GM21381 (cell line): ENCODE measurements around the gene CD163.
"Not testable (repeated sequence)": the region's sequence is repeated elsewhere in the genome, so short reads cannot be mapped to it uniquely, and the experiment has no call there.

Experiments used
- ATAC-seq: cut with Tn5 transposase; IDR thresholded peaks from one replicate; pipeline ENCODE4 v1.9.1; 2021; ENCODE audit warnings: mild to moderate bottlenecking, moderate library complexity; ENCODE audit not compliant: unreplicated experiment

CD163 gene

DNA sequence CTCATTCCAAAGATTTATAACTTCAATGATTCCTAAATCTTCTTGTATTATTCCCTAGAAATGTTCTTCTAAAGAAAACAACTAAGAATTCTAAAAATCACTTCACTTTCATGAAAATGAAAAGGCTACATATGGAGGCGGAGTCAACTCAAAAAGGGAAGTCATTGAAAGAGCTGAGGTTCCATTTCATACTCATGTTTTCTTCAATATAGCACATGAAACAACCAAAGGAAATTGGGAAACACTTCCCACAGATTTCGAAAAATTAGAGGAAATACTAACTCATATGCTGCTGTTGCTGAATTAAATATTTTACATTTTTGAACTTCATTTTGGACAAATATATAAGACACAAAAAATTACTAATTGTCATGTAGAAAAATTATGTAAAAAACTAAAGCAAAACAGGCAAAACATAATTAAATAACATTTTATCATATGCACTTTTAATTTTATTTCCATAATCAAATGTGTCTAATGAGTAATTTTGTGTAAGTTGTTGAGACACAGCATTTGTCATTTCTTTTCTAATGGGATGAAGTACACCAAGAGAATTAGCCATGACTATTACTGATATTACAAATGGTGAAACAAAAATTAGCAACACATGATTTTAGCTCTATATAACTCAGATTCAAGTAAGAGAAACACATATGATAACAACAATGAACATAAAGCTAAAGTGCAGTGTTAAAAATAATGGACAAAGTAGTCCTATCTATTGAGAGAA, at the start of gene CD163:
Gene CD163 (minus strand): TSS at position 92 of the 730 bp plus-strand sequence. CDS start 87 bp downstream, at position 5.
- ATAC-seq, result no peak

DNA sequence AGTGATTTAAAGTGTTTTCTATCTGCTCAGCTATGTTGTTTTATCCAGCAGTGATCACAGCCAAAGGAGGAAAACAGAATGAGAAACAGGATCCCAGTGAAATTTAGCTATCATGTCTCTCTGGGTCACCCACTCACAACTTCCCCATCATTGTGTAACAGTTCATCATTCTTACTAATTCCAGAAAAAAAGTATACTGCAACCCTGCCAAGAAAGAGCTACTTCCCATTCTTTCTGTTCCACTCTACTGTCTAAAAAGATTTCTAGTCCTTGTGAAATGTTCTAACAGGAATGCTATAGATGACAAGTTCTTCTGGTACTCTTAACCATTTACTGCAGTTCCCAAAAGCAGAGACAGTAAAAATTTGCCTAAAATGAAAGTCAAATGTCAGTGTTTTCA, 39.2 kb upstream of the CD163 start:
- ATAC-seq, result no peak

DNA sequence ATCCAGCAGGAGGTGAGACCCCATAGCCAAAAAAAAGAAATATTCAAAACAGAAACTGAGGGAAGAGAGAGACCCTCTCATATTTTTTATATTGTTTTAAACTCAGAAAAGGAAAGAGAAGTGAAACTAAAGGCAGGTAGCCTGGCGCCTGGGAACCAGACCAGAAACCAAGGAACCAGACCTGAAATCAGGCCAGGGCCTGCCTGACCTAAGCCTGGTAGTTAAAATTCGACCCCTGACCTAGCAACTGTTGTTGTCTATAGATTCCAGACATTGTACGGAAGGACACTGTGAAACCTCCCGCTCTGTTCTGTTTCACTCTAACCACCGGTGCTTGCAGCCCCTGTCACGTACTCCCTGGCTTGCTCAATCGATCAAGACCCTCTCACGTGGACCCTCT, 38.5 kb upstream of the CD163 start:
- no peak for ATAC-seq

DNA sequence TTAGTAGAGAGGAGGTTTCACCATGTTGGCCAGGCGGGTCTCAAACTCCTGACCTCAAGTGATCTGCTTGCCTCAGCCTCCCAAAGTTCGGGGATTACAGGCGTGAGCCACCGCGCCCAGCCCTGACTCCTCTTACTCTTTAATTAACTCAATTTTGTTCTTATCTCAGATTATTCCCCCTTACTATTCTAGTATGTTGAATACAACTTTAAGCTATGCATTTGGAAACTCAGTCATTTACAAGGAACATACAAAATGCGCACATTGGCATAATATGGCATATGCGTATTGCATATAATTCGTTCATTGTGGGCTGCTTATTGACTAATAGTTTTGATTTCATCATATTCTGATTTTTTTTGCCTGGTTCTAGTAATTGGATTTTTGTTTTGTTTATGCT, 10.8 kb upstream of the CD163 start:
- no peak for ATAC-seq

DNA sequence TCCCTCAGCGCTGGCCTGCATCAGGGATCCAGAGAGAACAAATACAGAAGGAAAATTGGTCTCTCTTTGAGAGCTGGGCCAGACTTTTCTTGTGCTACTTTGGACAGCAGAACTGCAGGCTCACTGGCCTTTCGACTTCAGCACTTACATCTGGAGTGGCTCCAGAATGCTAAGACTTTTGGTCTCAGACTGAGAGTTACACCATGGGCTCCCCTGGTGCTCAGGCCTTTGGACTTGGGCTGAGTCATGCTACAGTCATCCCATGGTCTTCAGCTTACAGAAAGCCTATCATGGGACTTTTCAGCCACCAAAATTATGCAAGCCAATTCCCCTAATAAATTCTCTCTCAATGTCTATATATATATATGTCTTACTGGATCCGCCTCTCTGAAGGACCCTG, 9.0 kb upstream of the CD163 start:
- ATAC-seq, result no peak

DNA sequence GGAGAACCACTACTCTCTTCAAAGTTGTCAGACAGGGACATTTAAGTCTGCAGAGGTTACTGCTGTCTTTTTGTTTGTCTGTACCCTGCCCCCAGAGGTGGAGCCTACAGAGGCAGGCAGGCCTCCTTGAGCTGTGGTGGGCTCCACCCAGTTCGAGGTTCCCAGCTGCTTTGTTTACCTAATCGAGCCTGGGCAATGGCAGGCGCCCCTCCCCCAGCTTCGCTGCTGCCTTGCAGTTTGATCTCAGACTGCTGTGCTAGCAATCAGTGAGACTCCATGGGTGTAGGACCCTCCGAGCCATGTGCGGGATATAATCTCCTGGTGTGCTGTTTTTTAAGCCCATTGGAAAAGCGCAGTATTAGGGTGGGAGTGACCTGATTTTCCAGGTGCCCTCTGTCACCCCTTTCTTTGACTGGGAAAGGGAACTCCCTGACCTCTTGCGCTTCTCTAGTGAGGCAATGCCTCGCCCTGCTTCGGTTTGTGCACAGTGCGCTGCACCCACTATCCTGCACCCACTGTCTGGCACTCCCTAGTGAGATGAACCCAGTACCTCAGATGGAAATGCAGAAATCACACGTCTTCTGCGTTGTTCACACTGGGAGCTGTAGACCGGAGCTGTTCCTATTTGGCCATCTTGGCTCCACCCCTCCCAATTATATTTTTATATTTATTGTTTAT, 6.4 kb upstream of the CD163 start:
- ATAC-seq, result not testable (repeated sequence)

DNA sequence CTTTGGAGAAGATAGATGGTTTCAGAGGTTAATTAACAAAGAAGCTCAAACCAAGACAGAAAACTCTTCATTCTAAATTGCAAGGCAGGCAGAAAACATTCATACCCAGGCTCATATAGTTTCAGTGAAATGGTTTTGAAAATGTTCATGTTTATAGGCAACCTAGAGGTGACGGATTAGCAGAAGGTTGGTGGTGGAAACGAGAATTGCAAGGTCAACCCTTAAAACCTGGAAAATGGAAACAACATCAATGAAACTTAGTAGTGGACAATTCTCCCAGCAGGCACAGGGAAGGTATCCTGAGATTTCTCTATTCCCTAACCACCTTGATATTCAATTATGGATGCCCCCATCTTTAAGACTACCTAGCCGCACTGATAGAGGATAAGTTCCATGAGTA, 965 bp downstream of the CD163 start:
- ATAC-seq, result no peak

DNA sequence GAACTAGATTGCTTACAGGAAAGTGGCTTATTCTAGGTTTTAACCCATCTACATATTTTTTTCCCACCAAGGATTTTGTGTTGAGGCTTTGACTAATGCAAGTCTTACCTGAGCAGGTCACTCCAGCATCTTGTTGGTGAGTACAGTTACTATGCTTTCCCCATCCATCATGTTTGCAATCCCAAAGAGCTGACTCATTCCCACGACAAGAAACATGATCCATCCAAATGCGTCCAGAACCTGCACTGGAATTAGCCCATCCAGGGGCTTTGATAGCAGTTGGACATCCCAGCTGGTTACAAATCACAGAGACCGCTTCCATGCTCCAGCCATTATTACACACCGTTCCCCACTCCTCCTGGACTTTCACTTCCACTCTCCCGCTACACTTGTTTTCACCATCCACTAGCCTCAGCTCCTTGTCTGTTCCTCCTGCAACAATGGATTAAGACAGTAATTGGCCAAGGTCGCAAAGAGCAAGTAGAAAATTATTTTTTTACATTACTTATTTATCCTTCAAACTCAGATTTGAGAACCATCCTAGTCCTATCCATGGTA, 2.5 kb downstream of the CD163 start:
- ATAC-seq, result no peak

DNA sequence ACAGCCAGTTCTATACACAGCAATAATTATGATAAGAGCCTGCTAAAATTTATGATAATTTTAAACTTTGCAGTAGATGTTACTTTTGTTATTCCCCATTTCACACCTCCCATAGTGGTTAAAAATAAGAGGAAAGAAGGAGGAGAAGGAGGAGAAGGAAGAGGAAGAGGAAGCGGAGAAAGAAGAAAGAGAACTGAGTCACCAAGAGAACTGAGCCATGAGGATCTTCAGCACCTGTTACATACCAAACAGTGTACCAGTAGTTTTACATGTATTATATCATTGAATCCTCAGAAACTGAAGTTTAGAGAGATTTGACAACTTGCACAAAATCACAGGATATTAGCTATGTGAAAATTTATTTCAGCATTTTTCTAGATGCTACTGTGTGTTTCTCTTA, 3.9 kb downstream of the CD163 start:
- ATAC-seq, result no peak

DNA sequence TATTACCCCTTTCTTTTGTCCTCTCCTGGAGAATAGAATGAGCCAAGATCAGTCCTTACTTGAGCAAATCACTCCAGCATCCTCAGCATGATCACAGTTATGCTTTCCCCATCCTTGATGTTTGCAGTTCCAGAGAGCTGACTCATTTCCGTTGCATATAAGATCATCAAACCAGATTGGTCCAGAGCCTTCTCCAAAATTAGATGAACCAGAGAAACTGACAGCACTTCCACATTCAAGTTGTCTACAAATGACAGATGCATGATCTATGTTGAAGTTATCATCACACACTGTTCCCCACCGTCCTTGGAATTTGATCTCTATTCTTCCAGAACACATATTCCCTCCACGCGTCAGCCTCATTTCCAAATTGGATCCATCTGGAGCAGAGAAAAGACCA, 4.8 kb downstream of the CD163 start:
- ATAC-seq, result no peak

DNA sequence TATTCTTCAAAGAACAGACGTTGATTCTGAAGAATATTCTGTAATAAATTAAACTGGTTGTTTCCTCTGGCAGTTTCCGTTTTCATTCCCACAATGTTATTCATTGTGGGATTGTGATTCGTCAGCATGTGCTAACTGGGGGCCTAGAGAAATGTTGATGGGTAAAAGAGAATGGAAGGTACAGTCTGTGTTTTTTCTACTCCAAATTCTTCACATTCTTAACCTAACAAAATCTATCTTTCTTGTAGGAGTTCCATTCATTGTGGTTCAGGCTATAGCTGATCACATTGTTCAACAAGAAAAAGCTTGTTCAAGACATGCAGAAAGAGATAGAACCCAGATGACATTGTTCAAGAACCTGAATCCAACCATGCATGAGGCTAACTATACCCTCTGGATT, 5.9 kb downstream of the CD163 start:
- ATAC-seq, result no peak

DNA sequence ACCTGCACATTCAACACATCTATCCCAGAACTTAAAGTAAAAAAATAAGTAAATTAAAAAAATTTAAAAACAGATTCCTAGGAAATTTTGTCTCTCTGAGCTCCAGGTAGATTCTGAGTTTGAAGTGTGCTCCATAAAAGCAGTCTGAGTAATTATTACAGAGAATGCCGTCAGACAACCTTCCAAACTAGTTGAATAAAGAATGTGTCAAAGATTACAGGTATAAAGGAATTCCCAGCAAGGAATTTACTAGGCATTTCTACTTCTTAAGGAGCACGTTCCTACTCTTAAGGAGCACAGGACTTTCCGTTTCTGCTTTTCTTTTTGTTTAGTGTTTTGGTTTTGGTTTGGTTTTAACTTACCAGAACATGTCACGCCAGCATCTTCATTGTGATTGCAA, 7.1 kb downstream of the CD163 start:
- no peak for ATAC-seq

DNA sequence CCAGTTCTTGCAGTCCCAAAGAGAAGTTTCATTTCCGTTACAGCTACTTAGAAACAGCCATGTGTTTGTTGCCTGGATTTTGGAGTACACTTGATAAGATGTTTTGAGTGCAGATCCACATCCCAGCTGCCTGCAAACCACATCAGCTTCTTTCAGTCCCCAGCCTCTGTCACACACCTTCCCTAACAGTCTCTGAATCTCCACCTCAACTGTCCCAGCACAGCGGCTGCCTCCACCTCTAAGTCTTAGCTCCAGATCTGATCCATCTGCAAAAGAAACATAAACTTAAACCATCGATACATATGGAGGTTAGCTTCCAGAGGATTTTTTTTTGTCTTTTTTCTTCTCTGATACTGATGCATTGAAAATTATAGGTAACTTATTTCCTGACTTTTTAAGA, 8.4 kb downstream of the CD163 start:
- no peak for ATAC-seq

DNA sequence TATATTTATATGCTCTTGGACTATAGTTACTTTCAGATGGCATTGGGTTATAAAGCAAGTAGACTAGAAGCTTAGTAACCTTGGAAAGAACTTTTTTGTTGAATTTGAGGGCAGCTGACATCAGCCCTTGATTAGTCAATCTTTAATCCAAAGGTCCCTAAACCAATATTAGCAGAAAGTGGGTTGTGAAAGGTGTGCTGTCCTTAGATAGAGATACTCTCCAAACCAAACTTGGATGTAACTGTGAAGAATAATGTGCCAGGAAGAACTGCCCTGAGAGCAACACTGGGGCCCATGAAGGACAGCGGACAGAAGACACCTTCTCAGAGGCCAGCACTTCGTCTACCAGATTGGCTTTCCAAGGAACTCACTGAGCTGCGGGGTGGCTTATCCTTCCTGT, 10.6 kb downstream of the CD163 start:
- ATAC-seq, result no peak

DNA sequence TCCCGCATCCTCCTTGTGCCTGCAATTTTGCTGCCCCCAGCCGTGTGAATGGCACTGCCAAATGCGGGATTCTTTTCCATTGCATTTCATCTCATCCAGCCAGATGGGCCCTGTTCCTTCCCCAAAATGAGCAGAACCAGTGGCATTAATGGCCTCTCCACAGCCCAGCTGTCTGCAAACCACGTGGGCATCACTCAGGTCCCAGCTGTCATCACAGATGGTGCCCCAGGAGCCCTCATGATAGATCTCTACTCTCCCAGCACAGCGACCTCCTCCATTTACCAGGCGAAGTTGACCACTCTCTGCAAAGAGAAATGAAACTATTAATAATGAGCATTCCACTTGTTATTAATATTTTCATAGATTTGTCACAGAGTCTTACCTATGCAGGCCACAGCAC, 17.1 kb downstream of the CD163 start:
- ATAC-seq, result no peak

DNA sequence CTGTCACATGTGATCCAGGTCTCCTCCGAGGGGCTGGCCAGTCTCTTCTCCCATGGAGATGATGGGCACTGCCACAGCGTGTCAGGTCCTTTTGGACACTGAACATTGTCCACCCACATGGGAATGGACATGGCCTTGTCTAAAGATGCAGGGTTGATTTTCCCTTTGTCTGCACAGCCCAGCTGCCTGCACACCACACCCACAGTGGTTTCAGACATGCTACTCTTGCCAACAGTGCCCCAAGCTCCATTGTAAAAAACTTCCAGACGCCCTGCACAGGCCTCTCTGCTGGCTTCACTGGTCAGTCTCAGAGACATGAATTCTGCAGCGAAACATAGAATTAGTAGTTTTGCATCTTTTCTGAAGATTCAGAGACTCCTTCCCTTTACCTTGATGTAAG, 18.5 kb downstream of the CD163 start:
- ATAC-seq, result no peak

DNA sequence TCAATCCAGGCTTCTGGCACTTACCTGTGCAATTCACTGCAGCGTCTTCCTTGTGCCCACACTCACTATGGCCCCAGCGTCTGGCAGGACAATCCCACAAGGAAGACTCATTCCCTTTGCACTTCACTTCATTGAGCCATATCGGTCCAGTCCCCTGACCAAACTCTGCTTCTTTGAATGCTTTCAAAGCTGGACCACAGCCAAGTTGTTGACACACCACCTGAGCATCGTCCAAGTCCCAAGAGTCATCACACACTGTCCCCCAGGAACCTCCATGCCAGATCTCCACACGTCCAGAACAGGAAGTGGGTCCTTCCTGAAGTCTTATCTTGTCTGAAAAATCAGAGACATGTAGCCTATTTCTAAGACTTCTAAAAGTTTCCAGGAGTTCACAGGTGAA, 20.2 kb downstream of the CD163 start:
- no peak for ATAC-seq

DNA sequence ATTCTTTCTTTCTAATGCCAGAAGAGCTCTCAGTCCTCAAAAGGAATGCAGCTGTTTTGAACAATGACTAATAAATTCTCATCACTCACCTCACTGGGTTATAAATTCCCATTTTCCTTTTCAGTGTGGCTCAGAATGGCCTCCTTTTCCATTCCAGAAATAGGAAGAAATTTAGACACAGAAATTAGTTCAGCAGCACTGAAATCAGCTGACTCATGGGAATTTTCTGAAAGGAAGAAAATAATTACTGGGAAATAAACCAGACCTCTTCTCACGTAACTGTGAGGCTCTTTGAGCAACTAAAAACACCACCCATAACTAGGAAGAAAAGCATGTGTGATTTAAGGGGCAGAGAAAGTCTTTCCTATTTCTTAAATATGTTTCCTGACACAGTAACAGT, 23.8 kb downstream of the CD163 start:
- no peak for ATAC-seq

DNA sequence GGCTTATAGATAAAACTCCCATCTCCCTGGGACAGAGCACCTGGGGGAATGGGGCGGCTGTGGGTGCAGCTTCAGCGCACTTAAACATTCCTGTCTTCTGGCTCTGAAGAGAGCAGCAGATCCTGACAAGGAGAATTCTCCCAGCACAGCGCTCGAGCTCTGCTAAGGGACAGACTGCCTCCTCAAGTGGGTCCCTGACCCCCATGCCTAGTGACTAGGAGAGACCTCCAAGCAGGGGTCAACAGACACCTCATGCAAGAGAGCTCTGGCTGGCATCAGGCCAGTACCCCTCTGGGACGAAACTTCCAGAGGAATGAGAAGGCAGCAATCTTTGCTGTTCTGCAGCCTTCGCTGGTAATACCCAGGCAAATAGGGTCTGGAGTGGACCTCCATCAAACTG, 31.5 kb downstream of the CD163 start:
- ATAC-seq, result no peak

DNA sequence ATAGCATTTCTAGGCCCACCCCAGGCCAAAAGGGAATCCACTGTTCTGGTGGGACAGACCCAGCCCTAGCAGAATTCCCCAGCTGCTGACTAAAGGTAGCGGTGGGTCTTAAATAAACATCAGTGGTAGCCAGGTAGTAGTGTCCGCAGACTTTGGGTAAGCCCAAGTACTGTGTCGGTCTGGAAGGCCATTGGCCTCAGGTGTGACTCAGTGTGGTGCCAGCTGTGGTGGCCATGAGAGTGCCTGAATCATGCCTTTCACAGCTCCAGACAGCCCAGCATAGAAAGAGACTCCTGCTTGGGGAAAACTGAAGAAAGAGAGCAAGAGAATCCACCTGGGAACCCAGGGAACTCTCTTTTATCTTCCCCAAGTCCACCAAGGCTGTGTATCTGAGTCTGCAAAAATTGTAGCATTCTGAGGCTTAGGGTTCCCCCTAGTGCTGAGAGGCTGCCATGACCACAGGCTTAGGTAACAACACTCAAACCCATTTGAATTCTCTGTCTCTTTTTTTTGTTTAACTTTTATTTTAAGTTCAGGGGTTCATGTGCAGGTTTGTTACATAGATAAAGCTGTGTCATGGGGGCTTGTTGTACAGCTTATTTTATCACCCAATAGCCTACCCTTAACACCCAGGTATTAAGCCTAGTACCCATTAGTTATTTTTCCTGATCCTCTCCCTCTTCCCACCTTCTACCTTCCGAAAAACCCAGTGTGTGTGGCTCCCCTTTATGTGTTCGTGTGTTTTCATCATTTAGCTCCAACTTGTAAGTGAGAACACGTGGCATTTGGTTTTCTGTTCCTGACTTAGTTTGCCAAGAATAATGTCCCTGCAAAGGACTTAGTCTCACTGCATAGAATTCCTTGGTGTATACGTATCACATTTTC, 43.0 kb downstream of the CD163 start:
- ATAC-seq, result no peak

DNA sequence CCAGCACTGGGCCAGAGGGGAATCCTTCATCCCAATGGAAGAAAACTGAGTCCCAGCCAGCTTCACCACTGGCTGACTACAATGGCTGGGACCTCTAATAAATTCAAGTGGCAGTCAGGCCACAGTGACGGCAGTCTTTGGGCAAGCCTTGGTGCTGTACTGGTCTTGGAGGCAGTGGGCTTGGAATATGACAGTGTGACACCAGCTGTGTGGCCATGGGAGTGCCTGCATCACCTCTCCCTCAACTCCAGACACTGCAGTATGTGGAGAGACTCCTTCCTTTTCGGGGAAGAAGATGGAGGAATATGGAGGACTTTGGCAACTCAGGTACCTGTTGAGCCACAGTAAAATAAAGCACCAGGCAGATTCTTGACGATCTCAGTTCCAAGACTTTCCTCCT, 43.6 kb downstream of the CD163 start:
- ATAC-seq, result no peak
